GM18867 (cell line): ENCODE measurements around the gene TMEM129.

ENCODE experiments used
- ATAC-seq: cut with Tn5 transposase; IDR thresholded peaks from one replicate; pipeline ENCODE4 v1.9.1; 2021; ENCODE audit warnings: mild to moderate bottlenecking, moderate library complexity; ENCODE audit not compliant: unreplicated experiment

TMEM129 gene

DNA sequence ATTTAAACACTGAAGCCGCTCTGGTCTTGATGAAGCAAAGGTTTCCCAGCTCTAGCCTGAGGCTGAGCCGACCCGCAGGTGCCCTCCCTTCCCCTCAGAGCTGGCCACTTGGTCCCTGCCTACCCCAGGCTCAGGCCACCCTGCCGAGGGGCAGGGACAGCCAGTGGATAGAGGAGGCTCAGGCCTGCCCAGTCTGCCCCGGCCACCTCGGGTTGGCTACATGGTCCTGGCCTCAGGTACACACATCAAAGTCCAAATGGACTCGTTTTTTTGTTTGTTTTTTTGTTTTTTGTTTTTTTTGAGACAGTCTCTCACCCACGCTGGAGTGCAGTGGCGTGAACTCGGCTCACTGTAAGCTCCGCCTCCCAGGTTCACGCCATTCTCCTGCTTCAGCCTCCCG is 24.0 kb upstream of the TMEM129 start:
- no peak for ATAC-seq

DNA sequence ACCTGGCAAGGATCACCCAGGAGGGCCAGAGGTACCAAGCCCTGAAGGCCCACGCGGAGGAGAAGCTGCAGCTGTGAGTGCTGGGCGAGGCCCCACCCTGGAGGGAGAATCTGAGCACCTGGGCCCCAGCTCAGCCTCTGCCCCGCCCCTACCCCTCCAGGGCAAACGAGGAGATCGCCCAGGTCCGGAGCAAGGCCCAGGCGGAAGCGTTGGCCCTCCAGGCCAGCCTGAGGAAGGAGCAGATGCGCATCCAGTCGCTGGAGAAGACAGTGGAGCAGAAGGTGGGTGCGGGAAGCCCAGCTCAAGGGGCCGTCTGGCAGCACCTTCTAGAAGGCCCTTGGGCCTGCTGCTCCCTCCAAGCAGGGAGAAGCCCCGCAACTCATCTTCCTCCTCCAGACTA is 23.4 kb upstream of the TMEM129 start:
- ATAC-seq: no peak

DNA sequence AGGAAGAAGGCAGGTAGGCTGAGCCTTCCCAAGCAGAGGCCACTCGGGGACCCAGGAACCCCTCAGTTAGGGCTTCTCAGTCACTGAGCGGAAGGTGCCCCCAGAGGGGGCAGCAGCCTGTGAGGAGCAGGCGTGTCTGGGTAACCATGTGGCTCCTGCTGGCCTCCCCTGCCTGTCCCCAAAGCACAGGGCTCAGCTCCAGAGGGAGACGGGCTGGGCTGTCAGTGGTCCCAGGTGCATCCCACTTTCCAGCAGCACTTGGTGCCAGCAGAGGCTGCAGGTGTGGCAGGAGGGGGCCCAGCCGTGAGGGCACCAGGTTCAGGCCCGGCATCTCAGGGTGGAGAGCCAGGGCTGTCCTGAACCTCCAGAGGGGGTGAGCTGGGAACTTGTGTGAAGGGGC is 22.9 kb upstream of the TMEM129 start:
- no peak for ATAC-seq

DNA sequence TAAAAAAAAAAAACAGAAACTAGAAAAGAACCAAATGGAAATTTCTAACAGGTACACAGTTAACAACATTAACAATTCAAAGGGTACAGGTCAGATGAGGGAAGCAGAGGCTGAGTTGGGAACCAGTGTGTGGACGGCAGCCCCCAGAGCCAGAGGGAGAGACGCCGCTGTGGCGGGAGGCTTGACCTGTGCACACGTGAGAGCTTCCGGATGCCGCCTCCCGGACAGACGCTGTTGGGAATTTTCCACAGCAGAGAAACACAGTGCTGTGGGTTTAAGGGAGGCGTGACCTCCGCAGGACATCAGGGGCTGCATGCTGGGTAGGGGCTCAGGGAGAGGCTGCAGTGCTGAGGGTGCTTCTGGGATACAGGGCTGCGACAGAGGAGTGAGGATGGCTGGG is 22.4 kb upstream of the TMEM129 start:
- ATAC-seq: no peak

DNA sequence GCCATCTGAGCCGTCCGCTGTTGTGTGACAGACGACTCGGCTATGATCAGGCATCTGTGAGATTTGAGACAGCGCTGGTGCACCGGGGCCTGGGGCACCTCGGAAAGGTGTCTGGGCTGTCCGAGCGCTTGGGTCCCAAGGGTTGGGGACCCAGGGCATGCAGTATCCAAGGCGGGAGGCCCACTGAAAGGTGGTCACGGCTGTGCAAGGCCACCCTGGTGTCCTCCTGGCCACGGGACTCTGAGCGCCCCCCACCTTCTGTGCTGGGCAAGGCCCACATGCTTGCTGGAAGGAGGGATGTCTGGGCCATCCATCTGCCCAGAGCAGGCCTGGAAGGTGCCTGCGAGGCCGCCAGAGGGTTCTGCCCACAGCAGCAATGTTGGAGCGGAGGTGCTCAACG is 20.1 kb upstream of the TMEM129 start:
- ATAC-seq: no peak

DNA sequence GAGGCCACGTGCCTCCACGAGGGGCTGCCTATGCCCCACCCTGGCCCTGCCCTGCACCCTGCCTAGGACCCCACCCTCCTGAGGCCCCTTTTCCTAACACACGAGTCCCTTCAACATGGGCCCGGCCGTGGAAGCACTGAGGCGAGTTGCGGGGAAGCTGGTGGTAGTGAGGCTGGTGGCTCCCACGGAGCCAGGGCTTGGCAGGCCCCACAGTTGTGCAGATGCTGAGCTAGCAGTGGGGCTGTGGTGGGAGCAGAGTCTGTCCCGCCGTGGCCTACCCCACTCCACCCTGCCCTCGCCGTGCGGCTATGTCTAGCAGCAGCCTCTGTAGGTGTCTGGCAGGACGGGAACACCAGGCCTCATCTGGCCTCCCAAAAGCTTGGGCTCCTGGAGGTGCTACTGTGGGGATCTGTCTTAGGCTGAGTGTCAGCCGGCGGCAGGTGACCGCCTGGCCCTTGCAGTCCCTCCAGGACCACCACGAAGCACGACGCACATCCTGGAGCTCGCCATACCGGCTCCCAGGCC is 19.0 kb upstream of the TMEM129 start:
- no peak for ATAC-seq

DNA sequence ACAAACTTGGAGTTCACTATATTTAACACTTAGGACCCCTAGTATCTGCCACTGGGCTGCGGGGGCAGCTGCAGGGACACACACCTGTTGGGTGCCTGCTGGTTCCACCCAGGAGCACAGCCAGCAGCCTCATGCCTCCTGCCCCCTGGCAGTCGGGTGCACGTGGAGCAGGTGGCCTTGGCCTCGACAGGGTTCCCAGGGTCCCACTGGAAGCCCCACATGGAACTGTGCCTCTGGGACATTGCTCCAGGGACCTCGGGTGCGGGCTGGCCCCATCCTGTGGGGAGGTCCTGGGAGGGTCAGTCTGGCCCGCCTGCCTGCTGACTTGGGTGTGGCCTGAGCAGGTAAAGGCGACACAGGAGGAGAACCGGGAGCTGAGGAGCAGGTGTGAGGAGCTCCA is 18.2 kb upstream of the TMEM129 start:
- no peak for ATAC-seq

DNA sequence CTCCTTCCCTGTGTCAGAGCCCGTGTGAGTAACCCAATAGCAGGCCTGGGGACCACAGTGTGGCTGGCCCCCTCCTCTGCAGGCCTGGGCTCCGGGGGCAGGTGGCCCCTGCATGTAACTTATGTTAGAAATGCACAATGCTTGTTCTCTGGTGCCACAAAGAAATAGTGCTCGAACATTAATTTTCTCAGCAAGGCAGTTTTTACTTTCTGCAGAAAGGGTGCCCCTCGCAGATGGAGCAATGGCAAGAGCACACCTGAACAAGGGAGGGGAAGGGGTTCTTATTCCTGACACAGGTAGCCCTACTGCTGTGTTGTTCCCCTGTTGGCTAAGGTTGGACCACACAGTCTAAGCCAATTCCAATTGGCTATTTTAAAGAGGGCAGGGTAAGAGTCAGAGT is 17.3 kb upstream of the TMEM129 start:
- no peak for ATAC-seq

DNA sequence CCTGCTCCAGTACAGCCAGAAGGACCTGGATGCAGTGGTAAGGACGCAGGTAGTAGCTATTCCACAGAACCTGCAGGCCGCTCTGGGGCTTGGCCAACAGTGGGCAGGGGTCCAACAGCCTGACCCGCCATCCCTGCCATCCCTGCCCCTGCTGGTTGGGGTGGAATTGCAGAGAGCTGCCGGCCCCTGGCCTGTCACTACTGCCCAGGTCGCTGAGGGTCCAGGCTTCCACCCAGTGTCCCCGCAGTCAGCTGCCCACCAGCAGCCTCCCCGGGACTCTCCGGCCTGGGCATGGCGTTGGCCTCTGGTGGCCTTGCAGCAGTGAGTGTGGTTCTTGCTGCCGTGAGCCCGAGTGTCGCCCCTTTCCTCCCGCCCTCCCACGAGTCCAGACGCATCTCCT is 16.5 kb upstream of the TMEM129 start:
- no peak for ATAC-seq

DNA sequence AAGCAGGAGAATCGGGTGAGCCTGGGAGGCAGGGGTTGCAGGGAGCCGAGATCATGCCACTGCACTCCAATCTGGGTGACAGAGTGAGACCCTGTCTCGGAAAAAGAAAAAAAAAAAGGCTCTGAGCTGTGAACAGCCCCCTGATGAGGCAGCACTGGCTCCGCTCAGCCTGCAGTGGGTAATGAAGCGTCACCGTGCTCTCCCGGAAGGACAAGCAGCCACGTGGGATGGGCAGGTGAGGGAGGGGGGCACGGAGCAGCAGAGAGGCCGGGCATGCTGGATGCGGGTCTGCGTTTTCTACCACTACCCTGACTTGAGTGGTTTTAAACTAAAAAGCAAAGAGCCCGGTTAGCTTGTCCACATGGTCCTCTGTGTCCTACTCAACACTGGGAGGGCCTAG is 15.7 kb upstream of the TMEM129 start:
- ATAC-seq: no peak

DNA sequence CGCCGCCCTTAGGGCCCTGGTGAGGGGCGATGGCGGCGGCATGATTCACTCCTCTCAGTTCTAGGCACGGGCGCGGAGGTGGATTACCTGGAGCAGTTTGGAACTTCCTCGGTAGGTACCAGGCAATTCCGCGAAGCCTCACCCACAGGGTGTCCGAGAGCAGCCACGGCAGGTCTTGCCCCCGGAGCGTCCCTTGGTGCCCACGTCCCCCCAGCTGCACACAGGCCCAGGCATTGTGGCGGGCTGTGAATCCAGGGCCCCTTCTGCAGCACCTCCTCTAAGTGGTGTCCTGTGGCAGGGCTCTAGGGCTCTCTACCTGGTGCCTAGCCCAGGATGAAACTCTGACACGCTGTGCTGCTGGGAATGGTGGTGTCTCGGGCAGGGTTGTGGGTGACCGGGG is 14.1 kb upstream of the TMEM129 start:
- ATAC-seq: no peak

DNA sequence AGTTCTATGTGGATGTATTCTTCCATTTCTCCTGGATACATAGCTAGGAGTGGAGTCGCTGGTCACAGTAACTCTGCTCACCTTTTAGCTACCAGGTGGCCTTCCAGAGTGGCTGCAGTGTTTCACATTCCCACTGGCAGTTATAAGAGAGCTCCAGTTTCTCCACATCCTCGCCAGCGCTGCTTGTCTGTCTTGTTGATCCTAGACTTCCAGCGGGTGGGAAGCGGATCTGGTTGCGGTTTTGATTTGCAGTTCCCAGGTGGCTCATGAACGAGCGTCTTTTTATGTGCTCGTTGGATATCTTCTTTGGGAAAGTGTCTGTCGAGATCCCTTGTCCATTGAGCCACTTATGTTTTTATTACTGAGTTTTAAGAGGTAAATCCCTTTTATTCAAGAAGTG is 11.8 kb upstream of the TMEM129 start:
- ATAC-seq: no peak

DNA sequence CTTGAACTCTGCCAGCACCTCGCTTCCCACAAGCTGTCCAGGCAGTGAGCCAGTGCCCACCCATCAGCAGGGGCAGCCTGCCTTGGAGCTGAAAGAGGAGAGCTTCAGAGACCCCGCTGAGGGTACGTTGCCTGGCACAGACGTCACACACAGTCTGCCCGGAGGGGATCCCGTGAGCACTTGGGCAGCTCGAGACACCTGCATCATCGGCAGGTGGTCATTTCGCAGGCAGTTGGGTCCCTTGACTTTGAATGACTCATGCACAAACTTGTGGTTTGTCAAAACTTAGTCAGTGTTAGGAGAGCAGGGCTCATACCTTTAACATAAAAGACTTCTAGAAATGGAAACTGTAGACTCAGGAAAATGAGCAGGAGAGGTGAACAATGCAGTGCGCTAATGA is 10.1 kb upstream of the TMEM129 start:
- no peak for ATAC-seq

DNA sequence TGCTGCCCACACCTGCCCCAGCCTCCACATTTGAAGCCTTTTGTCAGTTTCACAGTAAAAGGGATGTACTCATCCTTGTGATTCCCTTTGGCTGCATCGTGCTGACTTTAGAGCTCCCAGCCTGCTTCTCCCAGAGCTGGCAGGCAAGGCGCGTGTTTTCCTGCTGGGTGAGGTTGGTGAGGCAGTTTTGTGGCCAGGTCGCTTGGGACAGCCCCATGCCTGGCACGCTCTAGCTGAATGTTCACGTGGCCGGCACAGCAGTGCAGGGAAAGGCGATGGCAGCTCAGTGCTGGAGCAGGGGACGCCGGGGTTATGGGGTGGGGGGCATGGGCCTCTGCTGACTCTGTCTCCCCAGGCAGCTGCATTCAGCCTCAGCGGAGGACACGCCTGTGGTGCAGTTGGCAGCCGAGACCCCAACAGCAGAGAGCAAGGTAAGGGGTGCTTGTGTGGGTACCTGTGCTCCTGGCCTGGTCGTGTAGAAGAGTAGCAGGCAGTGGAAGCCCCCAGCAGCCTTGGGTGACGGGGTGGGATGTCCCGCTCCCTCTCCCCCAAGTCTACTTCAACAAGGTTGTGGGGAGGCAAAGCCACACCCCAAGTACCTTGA is 9.5 kb upstream of the TMEM129 start:
- no peak for ATAC-seq

DNA sequence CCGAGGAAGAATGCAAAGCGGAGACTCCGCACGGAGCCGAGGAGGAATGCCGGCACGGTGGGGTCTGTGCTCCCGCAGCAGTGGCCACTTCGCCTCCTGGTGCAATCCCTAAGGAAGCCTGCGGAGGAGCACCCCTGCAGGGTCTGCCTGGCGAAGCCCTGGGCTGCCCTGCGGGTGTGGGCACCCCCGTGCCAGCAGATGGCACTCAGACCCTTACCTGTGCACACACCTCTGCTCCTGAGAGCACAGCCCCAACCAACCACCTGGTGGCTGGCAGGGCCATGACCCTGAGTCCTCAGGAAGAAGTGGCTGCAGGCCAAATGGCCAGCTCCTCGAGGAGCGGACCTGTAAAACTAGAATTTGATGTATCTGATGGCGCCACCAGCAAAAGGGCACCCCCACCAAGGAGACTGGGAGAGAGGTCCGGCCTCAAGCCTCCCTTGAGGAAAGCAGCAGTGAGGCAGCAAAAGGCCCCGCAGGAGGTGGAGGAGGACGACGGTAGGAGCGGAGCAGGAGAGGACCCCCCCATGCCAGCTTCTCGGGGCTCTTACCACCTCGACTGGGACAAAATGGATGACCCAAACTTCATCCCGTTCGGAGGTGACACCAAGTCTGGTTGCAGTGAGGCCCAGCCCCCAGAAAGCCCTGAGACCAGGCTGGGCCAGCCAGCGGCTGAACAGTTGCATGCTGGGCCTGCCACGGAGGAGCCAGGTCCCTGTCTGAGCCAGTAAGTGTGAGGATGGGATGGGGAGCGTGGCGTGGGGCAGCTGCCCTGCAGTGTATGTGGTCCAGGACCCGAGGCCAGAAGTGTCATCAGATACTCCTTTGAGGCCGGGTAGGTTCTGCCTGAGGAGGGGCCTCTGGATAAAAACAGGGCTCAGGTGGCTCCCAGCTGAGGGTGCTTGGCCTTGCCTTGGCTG is 7.2 kb upstream of the TMEM129 start:
- ATAC-seq: no peak

DNA sequence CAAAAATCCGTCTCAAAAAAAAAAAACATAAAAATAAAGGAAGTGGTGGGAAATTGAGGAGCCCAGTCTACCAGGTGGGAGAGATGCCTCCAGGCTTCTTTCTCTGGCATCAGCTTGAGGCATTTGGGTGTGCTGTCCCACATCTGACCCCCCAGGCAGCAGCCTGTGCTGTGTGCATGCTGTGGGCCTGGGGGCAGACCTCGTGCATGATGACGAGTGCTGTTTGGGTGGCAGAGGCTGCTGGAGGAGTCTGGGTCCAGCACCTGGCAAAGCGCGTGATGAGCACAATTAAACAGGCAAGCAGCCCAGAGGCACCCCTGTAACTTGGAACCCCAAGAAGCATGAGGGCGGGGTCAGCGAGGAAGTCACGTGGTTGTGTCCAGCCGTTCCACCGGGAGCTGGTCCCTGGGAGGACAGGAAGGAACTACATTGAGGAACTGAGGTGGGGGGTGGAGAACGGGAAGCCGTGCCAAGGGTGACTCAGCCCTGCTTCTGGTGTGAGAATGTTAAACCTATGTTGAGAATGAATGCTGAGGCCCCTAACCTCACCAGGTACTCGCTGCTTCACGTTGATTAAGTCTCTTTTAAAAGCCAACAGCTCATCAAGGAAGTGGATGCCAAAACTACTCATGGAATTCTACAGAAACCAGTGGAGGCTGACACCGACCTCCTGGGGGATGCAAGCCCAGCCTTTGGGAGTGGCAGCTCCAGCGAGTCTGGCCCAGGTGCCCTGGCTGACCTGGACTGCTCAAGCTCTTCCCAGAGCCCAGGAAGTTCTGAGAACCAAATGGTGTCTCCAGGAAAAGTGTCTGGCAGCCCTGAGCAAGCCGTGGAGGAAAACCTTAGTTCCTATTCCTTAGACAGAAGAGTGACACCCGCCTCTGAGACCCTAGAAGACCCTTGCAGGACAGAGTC is 6.3 kb upstream of the TMEM129 start:
- no peak for ATAC-seq

DNA sequence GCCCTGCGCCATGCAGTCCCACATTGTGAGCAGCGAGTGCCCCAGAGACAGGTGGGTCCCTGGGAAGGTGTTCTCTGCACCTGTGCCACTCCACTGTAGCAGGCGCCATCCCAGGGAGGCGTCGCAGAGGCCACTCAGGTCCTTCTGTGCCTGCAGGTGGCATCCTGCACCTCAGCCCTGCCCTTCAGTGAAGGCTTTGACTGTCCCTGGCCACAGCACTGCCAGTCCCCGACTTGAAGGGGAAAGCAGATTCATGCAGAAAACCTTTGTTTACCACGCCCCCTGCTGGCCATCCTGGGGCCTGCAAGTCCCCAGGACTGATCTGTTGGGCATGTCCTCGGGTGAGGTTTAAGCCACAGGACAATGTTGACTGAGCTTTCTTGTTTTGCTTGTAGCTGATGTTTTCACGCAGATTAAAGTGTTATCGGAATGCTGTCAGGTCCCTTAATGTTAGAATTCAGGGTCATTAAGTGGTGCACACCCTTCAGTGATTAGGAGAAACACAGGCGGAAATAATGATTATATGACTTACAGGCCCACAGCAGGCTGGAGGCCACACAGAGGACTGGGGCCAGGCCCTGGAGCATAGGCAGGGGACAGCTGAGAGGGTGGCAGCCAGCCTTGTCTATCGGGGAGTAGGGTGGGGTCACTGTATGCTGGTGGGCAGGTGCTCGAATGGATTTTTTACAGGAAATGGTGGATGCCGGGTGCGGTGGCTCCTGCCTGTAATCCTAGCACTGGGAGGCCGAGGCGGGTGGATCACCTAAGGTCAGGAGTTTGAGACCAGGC is 5.2 kb upstream of the TMEM129 start:
- ATAC-seq: peak; percentile 30

DNA sequence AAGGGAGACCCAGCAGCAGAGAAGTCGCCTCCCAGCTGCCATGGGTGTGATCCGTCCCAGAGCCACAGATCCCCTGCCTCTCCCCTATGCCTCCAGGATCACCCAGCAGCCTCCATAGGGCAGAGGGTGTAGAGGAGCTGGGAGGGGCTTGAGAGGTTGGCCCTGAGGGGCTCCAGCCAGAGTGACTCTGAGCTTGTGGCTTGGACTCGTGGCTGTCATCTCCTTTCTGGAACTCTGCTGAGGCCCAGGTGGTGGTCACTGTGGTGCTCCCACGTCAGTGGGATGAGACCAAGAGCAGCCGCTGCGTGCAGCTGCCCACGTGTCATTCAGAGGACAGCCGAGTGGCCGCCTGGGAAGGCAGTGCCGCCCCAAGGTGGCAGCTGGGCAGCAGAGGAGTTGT is 4.4 kb upstream of the TMEM129 start:
- no peak for ATAC-seq

DNA sequence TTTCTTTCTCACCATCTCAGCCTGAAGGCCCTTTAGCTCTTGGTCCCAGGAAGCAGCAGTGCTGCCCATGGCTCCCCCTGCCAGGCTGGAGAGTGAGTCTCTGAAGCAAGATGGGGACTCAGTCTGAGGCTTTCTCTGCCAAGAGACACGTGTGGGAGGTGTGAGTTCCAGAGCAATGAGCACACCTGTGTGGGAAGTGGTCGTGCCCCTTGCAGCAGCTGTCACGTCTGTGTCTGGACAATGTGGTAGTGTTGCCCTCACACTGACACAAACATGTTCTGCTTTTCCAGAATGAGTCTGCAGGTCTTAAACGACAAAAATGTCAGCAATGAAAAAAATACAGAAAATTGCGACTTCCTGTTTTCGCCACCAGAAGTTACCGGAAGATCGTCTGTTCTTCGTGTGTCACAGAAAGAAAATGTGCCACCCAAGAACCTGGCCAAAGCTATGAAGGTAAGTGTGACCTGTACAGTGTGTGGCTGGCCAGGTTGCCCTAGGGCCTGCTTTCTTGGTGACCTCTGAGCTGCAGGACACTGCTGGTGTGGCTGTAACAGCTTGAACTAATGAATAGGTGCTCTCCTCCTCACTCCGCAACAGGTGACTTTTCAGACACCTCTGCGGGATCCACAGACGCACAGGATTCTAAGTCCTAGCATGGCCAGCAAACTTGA is 2.1 kb upstream of the TMEM129 start:
- ATAC-seq: no peak

DNA sequence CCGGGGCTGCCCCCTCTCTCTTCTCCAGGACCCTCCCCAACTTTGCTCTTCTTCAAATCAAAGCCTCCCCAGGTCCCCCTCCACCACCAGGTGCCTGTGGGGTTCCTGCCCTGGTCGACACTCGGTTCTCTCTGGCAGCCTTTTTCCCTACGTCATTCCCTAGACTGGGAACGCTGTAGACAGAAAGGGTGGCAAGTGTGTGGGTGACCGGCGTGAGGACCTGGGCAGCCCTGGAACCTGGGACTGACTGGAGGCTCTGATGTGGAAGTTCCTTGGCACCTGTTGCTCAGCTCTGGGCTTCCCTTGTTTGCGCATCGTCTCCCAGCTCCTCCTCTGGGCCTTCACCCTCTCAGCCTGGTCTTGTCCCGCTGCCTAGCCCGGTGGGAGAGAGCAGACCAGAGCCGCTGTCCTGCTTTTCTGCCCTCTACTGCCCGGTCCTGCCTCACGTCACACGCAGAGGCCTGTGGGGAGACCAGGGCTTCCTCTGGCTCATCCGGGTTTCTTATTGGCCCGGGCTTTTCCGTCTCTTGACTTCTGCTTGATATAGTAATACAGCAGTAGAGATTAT is 1.5 kb upstream of the TMEM129 start:
- ATAC-seq: no peak
